Measurements from ENCODE around the gene OPRD1.

- TF ChIP-seq CTCF (conservative IDR thresholded peaks at IDR 0.05 in 1 of 2, IDR thresholded peaks at IDR 0.05 in 1 of 2; ENCODE audit: extremely low read depth in 1 of 2, insufficient read depth in 1 of 2, low read depth in 1 of 2, low read length in 2 of 2), result no peak
- TF ChIP-seq EZH2 (IDR thresholded peaks at IDR 0.05; ENCODE audit: borderline replicate concordance, low read length), result no peak
Measured at GRCh38 chr1:28778021-28778420, 33.9 kb upstream of the OPRD1 start.

Data from mammary epithelial cell (primary cell).